HG02870 (cell line): Measurements from ENCODE around the gene IL6ST.

Source experiments
- ATAC-seq: cut with Tn5 transposase; IDR thresholded peaks from one replicate; pipeline ENCODE4 v1.9.1; 2021; ENCODE audit warnings: mild to moderate bottlenecking, moderate library complexity; ENCODE audit not compliant: unreplicated experiment

The IL6ST gene

DNA sequence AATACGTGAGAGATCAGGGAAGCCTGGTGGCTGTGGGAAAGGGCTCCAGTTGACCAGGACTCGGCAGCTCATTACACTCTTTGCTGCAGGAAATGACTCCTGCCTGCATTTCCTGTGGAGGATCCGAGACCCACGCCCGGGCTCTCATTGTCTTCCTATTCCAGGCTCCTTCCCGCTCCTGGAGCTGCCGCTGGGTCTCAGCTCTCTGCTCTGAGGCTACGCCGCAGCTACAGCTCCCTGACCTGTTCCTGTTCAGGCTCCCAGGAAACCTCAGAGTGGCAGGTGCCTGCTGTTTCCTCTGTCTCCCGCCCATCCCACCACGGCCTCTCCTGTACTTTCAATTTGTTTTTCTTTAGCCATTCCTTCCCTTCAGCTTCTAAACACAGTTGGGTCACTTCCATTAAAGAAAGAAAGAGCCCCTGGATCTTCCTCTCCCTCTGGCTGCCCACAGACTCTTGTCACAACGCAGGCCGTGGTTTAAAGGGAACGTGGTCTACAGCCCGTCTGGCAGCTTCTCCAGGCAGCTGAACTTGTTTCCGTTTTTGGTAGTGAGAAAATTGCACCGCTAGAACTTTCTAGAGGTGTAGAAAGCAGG is 71.5 kb downstream of the IL6ST start:
- ATAC-seq, result no peak

DNA sequence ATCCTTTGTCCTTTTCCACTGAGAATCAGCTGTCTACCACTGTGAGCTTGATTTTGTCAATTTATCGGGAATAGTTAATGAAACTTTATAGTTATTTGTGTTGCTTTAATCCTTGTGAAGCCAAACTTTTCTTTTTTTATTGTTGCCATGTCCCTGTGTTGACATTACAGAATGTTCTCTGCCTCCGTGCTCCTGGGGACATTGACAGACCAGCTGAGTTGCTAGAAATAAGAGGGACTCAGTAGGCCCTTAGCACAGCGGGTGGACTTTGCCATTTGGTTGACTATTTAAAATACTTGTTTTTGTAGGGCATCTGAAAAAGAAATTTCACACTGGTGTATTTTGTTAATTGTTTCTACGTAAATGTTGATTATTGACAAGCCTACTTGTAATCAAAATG is 73.1 kb downstream of the IL6ST start:
- ATAC-seq, result no peak

DNA sequence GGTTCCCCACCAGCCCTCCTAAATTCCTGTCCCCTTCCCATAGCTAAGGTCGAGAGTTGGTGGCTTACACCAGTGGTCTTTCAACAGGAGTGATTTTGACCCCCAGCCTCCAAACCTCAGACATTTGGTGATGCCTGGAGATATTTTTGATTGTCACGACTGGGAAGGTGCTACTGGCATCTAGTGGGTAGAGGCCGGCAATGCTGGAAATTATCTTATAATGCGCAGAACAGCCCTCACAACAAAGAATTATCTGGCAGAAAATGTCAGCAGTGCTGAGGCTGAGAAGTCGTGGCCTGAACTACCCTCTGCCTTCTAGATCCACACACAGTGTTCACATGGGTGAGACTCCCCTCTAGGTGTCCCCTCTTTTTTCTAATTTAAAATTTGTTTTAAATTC is 74.0 kb downstream of the IL6ST start:
- no peak for ATAC-seq

DNA sequence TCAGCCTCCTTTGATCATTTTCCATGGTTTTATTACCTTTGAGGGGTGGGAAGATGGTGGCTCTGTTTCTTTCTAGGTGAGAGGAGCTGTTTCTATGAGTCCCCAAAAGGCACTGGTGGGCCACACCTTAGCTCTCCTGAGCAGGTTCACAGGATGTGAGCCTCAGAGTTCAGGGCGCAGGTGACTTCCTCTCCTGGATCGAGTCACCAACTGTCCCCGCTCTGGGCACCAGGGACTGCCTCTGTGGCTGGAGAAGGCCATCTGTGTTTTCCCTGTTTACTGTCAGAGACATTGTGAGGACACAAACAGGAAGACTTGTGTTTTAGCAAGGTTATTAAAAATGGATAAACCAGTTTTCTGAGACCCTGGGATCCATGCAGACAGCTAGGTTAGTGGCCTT is 75.1 kb downstream of the IL6ST start:
- no peak for ATAC-seq

DNA sequence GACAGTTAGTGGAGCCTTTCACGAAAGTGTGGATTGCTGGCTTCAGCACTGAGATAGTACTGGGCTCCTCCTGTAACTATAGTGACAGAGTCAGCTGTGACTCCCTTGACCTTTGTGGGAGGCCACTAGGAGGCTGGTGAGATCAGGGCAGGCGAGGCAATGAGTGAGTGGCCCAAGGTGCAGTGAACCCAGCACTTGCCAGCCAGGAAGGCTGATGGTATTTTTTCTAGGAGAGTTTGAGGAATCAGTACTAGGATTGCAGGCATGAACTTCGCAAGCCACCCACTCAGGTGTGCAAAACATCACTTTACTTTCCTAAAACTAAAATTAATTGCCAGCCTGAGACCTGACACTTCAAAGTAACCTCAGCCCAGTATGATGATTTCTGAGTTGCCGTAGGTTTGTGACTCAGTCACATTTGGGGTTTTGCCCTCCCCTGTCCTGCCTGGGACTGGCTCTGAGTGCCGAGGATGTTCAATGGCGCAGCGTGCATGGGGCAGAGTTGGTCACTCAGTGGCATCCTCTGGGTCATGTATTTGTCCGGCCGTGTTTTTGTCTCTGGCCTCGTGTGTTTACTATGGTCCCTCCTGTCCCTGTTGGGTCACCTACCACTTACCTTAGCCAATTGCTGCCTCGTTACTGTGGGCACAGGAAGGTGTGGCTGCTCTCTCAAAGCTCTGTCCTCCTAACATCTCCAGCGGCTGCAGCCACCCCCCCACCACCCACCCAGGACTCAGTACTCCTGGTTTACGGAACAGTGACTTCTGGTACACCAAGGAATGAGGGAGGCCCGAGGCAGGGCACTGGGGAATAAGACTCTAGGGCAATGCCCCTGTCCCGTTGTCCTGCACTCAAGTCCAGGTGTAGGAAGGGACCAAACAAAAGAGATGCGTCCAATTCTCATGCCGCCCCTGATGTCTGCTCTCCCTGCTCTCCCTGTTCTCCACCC is 76.4 kb downstream of the IL6ST start:
- no peak for ATAC-seq

DNA sequence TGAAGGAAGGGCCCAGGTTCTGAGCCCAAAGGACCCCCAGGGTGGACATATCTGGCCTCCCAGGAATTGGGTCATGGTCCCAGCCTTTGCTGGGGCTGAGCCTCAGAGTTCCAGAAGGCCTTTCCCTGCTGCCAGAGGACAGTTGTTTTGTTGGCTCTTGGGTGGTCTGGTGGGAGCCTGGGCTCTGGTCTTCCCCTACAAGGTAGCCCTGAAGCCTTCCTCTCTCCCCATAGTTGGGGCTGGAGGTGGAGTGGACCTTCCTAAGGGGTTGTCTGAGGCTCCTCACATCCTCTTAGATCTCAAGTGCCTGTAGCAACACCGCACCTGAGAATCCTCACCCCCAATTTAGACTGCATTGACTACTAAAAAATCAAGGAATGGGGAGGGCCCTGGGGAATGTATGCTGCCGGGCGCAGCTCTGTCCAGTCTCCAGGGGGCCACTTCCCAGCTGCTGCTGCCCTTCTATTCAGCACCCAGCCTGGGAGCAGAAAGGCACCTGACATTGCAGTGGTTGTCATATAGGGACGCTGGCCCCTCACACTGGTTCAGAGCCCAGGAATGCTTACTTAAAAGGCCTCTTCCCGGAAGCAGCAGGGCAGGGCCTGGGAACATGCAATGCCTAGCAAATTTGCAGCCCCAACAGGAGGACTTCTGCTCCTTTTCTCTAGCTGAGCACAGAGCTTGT is 77.2 kb downstream of the IL6ST start:
- no peak for ATAC-seq

DNA sequence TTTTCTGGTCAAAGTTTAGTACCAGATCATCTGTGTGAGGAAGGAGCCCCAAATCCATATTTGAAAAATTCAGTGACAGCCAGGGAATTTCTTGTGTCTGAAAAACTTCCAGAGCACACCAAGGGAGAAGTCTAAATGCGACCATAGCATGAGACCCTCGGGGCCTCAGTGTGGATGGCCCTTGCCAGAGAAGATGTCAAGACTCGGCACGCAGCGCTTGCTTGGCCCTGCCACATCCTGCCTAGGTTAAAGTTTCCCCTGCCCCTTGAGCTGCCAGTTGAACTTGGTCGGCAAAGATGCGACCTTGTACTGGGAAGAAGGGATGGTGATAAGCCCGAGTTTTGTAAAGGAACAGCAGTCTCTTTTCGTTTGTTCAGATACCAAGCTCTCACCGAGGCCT is 77.8 kb downstream of the IL6ST start:
- ATAC-seq, result no peak

DNA sequence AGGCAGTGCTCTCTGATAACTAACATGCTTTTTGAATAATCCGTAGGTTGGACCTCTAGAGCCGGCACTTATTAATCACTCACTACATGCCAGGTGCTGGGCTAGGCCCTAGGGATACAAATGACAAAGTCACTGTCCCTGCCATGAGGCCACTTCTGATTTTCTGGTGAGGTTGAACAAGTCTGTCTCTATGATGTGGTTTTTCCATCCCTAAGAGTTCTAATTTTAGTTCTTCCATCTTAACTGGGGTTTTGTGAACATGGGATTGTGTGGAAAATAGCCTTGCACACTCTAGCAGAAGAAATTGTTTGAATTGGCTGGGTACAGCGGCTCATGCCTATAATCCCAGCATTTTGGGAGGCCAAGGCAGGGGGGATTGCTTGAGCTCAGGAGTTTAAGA is 79.0 kb downstream of the IL6ST start:
- ATAC-seq, result no peak

DNA sequence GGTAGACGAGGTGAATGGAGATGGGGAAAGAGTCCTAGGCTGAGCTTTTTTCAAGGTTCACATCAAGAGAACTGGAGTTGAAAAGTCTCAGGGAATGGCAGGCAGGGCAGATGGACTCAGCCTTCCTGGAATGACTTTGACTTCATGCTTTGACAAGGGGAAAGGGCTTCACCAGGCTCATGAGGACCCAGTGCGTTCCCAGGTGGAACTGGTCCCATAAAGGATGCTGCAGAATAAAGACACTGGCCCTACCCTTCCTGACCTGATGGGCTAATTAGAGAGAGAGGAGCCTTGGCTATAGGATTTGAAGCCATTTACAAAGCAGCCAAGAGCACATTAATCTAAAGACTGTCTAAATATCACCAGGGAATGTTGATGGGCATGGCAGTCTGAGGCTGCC is 79.8 kb downstream of the IL6ST start:
- no peak for ATAC-seq

DNA sequence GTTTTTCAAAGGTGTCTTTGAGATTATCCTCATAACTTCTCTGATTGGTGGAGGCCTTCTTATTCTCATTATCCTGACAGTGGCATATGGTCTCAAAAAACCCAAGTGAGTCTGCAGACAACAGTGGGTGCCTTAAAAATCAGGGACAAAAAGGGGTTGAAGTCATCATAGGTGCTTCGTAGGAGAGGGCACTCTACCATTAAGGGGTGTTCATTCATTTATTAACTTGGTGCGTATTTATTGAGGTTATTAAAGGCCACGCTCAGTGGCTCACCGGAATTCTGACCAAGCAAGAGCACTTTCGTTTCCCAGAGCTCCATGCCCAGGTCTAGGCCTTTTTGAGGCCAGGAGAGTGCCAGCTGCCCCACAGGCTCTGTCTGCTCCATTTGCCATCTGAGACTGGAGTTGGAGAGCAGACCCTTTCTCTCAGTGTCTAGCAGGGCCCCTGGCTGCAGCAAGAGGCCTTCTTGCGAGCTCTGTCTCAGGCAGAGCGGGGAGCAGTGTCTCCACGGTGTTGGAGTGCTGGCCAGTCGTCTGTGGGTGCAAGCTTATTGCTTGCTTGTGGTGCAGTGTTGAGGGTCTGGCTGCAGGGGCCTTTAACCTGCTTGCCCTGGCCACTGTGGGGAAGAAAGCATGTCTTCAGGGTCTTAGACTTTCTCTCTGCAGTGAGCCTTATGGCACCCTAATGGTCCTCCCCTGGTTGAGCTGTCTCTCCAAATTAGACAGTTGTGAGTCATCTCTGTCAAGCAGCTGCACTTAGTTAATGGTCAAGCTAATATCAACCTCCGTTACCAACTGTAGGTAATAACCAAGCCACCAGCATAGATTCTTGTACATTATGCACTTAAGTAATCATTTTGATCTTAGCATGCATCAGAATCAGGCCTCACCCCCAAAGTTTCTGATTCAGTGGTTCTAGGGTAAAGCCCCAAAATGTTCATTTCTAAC is 81.0 kb downstream of the IL6ST start:
- ATAC-seq, result peak; percentile 73

DNA sequence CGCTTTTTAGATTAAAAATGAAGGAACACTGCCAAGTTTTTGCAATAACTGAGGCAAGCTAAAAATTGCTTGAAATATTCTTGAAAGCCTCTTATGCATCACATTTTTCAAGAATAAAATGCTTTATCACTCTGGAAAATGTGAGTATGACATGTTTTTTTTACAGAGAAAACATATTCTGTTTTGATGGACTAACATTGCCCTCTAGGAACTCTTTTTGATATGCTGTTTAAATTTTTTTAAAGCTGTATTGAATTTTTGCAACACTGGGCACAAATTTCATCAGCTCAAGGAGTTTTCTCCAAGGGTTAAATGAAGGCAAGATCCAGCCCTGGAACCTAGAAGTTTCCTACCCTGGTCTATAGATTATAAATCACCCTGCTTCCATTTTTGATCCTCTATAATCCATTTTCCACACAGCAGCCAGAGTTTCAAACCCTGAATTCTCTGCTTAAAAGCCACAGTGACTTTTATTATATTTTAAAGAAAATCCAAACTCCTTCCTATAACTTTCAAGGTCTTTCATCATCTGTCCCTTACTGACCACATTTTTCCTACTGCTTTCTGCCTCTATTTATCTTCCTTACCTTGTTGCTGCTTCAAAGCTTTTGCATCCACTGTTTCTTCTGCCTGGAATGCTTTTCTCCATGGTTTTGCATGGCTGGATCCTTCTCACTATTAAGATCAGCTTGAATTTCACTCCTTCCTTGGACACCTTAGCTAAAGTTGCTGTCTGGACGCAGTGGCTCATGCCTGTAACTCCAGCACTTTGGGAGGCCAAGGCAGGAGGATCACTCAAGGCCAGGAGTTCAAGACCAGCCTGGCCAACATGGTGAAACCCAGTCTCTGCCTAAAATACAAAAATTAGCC is 82.7 kb downstream of the IL6ST start:
- no peak for ATAC-seq

DNA sequence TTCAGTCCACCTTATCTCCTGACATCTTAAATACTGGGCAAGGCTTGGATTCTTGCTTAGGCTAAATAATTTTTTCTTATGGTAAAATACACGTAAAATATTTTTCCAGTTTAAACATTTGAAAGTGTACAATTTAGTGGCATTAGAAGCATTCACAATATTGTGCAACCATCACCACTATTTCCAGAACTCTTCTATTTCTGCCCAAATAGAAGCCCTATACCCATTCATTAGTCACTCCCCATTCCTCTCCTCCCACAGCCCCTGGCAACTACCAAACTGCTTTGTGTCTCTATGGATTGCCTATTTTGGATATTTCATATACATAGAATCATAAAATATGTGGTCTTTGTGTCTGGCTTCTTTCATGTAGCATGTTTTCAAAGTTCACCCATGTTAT is 86.0 kb downstream of the IL6ST start:
- ATAC-seq, result no peak

DNA sequence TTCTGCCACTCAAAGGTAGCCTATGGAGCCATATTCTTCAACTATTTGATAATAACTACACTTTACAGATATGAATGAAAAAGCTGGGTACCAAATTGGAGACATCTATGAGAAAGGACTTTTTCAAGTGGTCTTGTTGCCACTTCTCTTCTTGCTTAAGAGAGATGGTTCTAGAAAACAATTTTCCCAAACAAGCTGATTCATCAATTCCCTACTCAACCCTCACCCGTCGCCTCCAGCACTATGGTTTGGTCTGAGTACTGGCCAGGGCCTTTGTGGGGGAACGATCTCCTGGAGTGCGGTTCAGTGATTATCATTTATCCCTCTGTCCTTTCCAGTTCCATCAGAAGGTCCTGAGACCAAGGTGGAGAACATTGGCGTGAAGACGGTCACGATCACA is 86.8 kb downstream of the IL6ST start:
- no peak for ATAC-seq

DNA sequence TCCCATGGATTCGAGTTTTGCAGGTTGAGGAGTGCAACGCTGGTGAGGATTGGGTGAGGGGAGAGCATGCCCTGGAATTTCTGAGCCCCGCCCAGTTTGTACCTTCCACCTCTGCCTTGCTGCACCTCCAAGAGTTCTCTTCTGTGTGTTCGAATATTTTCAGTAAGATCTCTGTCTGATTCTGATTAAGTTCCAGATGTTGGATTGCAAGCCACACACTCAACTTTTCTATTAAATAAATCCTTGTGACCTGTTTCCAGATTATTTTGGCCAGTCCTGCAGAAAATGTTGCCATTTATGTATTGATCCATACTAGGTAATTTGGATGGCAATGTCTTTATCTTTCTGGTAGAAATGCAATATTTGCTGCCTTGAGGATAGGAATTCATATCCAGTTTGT is 89.5 kb downstream of the IL6ST start:
- no peak for ATAC-seq

DNA sequence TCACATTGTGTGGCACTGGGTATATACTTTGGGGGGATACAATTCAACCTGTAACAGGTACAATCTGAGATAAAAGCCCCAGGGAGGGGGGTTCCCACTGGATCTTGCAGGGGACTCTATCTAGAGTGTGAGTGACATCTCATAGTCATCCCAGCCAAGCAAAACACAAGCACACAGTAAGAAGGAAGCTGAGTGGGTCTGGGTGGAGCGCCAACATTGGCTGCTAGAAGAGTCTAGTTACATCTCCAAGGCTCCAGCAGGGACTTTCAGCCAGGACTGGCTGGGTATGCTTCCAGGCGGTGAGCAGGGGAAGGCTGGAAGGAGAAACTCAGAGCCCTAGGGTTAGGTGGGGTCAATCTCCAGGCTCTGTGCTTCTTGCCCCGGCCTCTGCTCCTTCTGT is 90.6 kb downstream of the IL6ST start:
- ATAC-seq, result no peak

DNA sequence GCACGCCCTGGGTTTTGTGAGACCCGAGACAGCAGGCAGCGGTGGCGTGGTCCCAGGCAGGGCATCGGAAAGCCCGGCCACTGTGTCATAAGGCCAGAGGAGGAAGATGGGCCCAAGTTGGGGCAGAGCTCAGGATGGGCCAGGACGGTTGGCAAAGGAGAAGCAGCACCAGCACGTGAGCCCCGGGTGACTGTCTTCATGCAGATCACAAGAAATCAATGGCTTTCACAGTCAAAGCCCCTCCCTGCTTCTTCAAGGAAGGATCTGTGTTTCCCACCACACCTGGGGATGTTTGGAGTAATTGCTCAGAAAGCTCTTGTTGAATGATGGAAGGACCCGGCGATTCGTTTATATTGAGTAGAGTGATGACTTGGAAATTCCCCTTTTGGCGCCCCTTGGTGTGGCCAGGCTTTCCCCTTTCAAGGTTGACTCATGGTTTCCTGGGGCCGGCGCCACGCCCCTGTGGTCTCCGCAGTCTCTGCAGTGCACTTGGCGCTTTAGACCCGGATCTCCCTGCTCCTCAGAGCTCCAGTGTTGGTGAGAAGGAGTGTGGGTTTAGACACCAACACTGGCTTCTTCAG is 91.6 kb downstream of the IL6ST start:
- peak; percentile 94 for ATAC-seq

DNA sequence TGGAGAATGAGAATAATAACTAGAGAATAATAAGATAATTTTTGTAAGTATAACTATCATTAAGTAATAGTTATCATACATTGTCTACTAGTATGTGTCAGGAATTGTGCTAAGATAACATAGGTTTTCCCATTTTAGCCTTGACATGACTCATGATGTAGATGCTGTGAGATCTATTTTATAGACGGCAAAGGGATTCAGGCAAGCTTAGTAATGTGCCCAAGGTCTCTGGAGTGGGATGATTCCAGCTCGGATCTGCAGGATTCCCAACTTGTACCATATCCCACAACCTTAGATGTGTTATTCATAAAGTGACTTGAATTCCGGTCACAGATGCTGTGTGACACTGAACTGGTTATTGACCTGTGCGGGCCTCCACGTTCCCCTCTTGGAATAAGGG is 92.1 kb downstream of the IL6ST start:
- ATAC-seq, result no peak

DNA sequence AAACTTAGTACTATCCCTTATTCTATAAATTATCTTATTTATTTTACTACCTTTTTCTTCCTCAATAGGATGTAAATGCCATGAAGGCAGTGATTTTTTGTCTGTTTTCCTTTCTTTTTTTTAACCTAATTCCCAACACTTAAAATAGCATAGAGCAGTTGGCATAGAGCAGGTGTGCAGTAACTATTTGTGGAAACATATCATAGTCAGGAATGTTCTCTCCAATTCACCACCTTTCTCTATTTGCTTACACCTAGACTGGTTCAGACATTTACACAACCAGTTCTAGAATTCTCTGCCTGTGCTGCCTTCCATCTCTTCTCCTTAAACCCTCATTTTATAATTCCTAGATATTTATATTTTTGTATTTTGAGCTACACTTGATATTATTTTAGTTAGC is 94.0 kb downstream of the IL6ST start:
- no peak for ATAC-seq

DNA sequence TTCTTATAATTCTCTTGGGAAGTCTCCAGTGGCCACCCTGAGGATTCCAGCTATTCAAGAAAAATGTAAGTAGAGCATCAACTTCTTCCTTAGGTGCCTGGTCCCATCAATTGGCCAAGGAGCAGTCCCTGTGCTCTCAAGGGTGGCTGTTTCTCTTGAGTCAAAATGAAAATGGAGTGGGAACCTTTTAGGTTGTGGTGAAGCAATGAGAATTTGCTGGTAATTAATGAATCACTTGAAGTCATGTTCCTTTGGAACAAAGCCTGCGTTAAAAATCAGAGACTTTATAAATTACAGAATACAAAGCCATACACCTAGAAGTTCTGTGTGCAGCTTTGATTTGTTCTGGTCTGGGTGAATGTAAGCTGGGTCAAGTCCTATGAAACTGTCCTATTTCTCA is 94.7 kb downstream of the IL6ST start:
- ATAC-seq, result no peak

DNA sequence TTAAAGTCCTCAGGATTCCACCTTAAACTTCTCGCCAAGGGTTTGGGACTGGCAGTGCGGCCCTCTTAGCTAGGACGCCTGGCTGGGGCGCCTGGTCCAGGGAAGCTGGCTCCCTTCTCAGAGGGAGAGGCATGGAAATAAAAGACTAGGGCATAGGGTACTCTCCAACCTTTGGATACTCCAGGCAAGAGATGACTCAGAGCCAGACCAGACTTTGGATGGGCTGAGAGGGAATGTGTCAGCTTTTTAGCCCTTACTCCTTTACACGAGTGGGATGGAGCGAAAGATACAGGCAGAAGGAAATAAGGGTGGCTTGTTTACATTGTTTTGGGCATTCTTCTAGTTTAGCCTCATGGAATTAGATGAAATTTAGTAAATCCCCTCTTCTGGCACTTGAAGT is 95.4 kb downstream of the IL6ST start:
- ATAC-seq, result no peak
